ENCODE data around the gene VPS26C. TPM values are rescaled to one million over a fixed set of nuclear protein-coding genes. Genes with fewer than 3 reads are reported as not detected.

The VPS26C gene
- total RNA-seq, 1 donor from 2014 or later, result 44.3 TPM

DNA sequence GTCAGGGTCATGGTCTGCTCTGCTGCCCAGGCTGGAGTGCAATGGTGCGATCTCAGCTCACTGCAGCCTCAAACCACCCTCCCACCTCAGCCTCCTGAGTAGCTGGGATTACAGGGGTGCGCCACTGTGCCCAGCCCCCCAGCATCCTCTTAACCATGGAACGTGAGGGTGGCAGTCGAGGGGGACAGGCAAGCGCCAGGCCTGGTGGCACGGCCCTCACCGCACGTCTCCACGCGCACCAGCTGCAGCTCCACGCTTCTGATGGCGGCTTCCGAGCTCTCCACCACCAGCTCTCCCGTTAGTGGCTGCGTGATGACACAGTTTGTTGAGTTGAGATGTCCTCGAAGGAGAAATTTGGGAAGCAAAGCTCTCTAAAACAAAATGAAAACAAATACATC lies 39.1 kb downstream of the VPS26C start:
- H3K27me3 Mint-ChIP-seq (ENCODE audit: low read depth), result no peaks in the 10 kb centered on the region
- no peak overlapping the region for H3K27ac Mint-ChIP-seq (ENCODE audit: unreplicated experiment)
- TF ChIP-seq, protein P1, sequence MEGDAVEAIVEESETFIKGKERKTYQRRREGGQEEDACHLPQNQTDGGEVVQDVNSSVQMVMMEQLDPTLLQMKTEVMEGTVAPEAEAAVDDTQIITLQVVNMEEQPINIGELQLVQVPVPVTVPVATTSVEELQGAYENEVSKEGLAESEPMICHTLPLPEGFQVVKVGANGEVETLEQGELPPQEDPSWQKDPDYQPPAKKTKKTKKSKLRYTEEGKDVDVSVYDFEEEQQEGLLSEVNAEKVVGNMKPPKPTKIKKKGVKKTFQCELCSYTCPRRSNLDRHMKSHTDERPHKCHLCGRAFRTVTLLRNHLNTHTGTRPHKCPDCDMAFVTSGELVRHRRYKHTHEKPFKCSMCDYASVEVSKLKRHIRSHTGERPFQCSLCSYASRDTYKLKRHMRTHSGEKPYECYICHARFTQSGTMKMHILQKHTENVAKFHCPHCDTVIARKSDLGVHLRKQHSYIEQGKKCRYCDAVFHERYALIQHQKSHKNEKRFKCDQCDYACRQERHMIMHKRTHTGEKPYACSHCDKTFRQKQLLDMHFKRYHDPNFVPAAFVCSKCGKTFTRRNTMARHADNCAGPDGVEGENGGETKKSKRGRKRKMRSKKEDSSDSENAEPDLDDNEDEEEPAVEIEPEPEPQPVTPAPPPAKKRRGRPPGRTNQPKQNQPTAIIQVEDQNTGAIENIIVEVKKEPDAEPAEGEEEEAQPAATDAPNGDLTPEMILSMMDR (IDR thresholded peaks at IDR 0.05), result no peak
- DNase-seq (ENCODE audit: low spot score), result no peak
- H3K36me3 Mint-ChIP-seq (ENCODE audit: low read depth), result peaks cover 49% of the 10 kb centered on the region
- H3K4me1 Mint-ChIP-seq (ENCODE audit: low read depth), result no peaks in the 10 kb centered on the region
- H3K4me3 Mint-ChIP-seq (ENCODE audit: unreplicated experiment), result no peak overlapping the region
- H3K9me3 Mint-ChIP-seq (ENCODE audit: low read depth), result no peaks in the 10 kb centered on the region

DNA sequence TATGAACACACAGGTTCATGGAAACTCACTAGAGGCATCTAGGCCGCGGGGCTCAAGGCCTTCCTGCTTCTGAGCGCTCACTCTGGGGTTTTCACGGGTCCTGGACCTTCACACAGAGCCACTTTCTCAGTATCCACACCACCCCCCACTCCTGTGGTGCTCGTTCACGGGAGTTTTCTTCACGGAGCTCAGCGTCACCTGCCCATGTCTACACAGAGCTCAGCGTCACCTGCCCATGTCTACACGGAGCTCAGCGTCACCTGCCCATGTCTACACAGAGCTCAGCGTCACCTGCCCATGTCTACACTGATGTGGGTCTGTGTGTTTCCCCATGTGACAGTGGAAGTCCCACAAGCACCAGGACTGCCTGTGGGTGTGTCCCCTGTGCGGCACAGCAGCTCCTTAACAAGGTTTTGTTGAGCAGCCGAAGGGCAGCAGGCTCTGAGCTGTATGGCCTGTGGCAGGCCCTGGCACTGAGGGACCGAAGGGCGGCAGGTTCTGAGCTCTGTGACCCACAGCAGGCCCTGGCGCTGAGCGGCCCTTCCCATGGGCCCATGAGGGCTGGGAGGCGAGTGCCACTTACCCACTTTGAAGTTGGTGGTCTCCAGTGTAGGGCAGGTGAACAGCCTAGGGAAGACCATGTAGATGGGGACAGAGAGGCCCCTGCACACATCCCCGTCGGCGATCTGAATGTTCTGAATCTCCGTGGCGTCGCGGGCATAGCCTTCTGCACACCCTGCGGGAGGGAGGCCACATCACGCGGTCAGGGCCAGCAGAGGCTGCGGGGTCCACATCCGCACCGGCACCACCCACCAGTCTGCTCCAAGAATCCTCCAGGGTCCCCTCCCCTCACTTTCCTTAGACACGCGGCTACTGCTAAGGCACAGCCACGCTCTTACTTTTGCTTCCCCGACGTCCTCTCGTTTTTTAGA lies 39.8 kb downstream of the VPS26C start:
- Mint-ChIP-seq H3K4me3 (ENCODE audit: unreplicated experiment) (no peak overlapping the region), H3K36me3 (ENCODE audit: low read depth) (peaks cover 50% of the 10 kb centered on the region), H3K9me3 (ENCODE audit: low read depth) (no peaks in the 10 kb centered on the region), H3K4me1 (ENCODE audit: low read depth) (no peaks in the 10 kb centered on the region), H3K27ac (ENCODE audit: unreplicated experiment) (peak overlapping the region; percentile 41), H3K27me3 (ENCODE audit: low read depth) (no peaks in the 10 kb centered on the region)
- no peak for DNase-seq (ENCODE audit: low spot score)
- TF ChIP-seq, protein P1 (IDR thresholded peaks at IDR 0.05), result no peak

DNA sequence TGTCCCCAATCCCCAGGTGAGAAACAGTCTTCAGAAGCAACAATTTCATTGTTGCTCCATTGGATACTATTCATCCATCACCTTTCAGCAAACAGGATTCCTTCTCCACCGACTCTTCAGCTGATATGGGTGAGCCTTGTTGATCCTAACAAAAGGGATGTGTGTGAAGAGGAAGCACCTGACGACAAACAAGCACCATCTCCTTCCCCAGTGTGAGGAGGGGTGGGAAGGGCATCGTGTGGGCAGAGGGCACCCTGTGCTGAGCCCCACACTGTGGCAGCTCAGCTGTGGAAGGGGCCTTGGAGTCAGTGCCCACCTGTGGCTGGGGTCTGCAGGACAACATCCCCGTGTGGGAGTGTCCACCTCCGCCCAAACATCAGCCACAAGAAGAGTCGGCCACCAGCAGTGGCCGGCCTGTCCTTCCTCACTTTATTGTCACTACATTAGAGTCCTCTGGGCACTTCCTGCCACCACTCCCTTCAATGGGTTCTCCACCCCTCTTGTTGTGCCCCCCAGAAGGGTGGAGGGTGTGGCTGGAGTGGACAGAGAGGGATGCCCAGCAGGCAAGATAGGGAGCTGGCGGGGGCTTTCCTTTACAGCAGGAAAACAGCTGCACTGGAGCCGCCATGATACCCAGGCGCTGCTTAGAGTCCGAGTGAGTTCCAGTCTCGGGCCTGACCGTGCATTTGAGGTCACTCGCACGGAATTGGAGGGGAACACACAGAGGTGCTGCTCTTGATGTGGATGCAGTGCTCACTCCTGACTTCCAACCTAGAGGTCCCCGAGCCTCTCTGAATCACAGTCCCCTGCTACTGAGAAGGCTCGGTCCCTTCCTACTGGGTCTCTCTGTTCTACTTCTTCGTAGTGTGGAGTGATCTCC lies 40.9 kb downstream of the VPS26C start:
- no peaks in the 10 kb centered on the region for H3K9me3 Mint-ChIP-seq (ENCODE audit: low read depth)
- TF ChIP-seq, protein P1 (IDR thresholded peaks at IDR 0.05), result no peak
- peaks cover 47% of the 10 kb centered on the region for H3K36me3 Mint-ChIP-seq (ENCODE audit: low read depth)
- DNase-seq (ENCODE audit: low spot score), result no peak
- H3K4me1 Mint-ChIP-seq (ENCODE audit: low read depth), result peaks cover 2% of the 10 kb centered on the region
- H3K4me3 Mint-ChIP-seq (ENCODE audit: unreplicated experiment), result no peak overlapping the region
- H3K27me3 Mint-ChIP-seq (ENCODE audit: low read depth), result no peaks in the 10 kb centered on the region
- H3K27ac Mint-ChIP-seq (ENCODE audit: unreplicated experiment), result no peak overlapping the region

DNA sequence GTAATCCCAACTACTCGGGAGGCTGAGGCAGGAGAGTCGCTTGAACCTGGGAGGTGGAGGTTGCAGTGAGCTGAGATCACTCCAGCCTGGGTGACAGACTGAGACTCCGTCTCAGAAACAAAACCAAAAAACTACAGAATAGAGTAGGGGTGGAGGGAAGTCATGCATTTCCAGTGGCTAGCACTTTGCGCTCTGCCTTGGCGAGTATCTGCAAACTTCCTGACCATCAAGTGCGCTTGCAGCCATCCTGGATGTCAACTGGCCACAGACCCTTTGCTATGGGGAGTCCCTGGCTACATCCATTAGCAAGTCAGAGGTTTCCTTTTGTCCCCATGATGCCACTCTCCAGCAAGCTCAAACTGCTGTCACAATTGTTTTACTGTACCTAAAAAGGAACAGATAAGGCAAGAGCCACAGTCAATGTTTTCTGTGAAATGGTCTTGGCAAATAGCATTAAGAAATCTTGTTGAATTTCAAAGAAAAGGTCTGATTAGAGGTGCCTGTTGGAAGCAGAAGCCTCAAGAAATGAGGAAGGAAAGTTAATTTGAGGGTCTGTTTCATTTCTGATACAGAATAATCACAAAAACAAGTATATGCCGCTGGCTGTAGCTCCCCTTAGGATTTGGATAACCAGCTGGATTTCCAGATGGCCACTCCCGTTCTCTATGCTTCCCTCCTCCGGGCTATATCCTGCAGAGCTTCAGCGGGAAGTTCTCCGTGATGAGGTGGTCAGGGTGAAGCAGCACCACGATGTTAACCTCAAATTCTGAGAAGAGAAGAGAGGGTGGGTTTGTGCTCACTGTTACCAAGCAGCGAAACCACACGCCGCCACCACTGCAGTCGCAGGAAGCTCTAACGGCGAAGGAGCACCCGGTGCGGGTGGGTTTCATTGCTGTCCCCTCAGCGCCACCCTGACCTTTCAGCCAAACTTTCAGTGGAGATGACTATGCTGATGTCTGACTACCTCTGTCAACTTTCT lies 42.0 kb downstream of the VPS26C start:
- TF ChIP-seq, protein P1 (IDR thresholded peaks at IDR 0.05), result no peak
- no peaks in the 10 kb centered on the region for H3K9me3 Mint-ChIP-seq (ENCODE audit: low read depth)
- H3K36me3 Mint-ChIP-seq (ENCODE audit: low read depth), result peaks cover 43% of the 10 kb centered on the region

More for the DNA sequence above, 42.0 kb downstream of the VPS26C start:
- Mint-ChIP-seq H3K27ac (ENCODE audit: unreplicated experiment) (no peak overlapping the region), H3K27me3 (ENCODE audit: low read depth) (no peaks in the 10 kb centered on the region), H3K4me1 (ENCODE audit: low read depth) (peaks cover 4% of the 10 kb centered on the region), H3K4me3 (ENCODE audit: unreplicated experiment) (no peak overlapping the region)
- DNase-seq (ENCODE audit: low spot score), result no peak

All from chondrocyte (in vitro differentiated cells).